Large intestine (tissue), 3 donors: ENCODE data around the gene DBN1. TPM values are rescaled to one million over a fixed set of nuclear protein-coding genes. Genes with fewer than 3 reads are reported as not detected.

Experiments used
- DNase-seq, 2 donors: peaks; one replicate each; pipeline versions ENCODE4 v3.0.0 to v3.0.0-alpha.2; 2013
- H3K27ac ChIP-seq: one replicate; pipeline ENCODE4 v1.5.1; 2013; ENCODE audit warnings: low read length
- H3K27me3 ChIP-seq: 2 replicates; pipeline ENCODE4 v1.6.1; 2013; ENCODE audit warnings: low read length; ENCODE audit not compliant: control insufficient read depth, insufficient read depth
- H3K36me3 ChIP-seq: 2 replicates; pipeline ENCODE4 v1.6.1; 2013; ENCODE audit warnings: low read length; ENCODE audit not compliant: control insufficient read depth, insufficient read depth
- H3K4me1 ChIP-seq: one replicate; pipeline ENCODE4 v1.6.1; 2013; ENCODE audit warnings: low read length; ENCODE audit not compliant: control insufficient read depth, insufficient read depth
- H3K4me3 ChIP-seq: one replicate; pipeline ENCODE4 v1.5.1; 2013; ENCODE audit warnings: low read length
- H3K9me3 ChIP-seq: one replicate; pipeline ENCODE4 v1.6.1; 2013; ENCODE audit warnings: mild to moderate bottlenecking, low read depth, low read length, moderate library complexity; ENCODE audit not compliant: control insufficient read depth
- WGBS: methylation state at CpG from one replicate; pipeline ENCODE4 v1.1.5; 2013; ENCODE audit warnings: low lambda C conversion rate; ENCODE audit not compliant: insufficient coverage; 5-methylcytosine and 5-hydroxymethylcytosine counted together
- polyA plus RNA-seq: library from polyadenylated mRNA; unstranded; fragments of 120-200 nt; gene quantifications from one replicate; pipeline ENCODE4 v1.2.1, GENCODE V29; 2013

Gene DBN1
- polyA plus RNA-seq, 1 donor, result 49.5 TPM

- H3K9me3 ChIP-seq, result no peaks in the 10 kb centered on the region
- peaks cover 23% of the 10 kb centered on the region for H3K27me3 ChIP-seq
- peaks cover 9% of the 10 kb centered on the region for H3K36me3 ChIP-seq
- no CpG with 5 or more reads among the region's 93 CpGs for WGBS
- H3K4me3 ChIP-seq, result peak overlapping the region; percentile 62
- H3K4me1 ChIP-seq, result peaks cover 9% of the 10 kb centered on the region
- DNase-seq, result peak in 1 of 2 donors; percentile 45
- H3K27ac ChIP-seq, result peak overlapping the region; percentile 29
Measured at GRCh38 chr5:177472460-177473442, 683 bp downstream of the DBN1 start.

GRCh38 chr5:177471610-177472356 is 1.7 kb downstream of the DBN1 start:
- H3K4me3 ChIP-seq, result peak overlapping the region; percentile 62
- H3K27me3 ChIP-seq, result peaks cover 23% of the 10 kb centered on the region
- DNase-seq, result no peak
- no CpG with 5 or more reads among the region's 14 CpGs for whole genome bisulfite sequencing
- H3K27ac ChIP-seq, result no peak overlapping the region
- peaks cover 2% of the 10 kb centered on the region for H3K9me3 ChIP-seq
- peaks cover 14% of the 10 kb centered on the region for H3K36me3 ChIP-seq
- H3K4me1 ChIP-seq, result peaks cover 9% of the 10 kb centered on the region

DNA sequence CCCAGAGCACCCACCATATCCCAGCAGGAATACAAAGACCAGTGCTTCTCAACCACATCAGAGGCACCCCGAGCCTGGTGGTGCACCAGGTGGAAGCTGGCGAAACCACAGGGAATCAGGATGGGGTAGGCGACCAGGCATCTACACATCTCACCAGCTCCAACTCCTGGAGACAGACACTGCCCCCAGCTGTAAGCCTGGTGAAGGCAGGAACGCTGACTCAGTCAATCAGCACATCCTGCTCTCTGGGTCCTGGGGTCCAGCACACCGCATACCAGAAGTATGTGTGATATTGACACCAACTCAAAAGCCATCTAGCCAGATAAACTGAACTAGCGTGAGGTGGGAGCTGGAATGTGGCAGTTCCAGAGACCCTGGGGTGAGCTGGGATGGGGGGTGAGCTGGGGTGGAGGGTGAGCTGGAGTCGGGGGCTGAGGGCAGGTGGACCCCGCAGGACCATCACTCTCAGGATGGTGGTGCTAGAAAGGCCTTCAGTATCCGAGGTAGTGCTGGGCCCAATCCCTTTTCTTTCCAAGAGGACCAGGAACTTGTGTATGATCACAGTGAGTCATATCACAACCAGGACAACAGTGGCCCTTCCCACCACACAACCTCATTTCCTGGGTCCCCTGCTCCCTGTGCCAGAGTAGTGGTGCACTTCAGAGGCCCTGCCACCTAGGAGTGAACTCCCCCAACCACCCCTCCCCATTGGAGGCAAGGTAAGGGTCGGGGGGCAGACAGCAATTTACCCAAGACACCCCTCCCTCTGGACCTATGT is 2.5 kb downstream of the DBN1 start:
- peaks cover 4% of the 10 kb centered on the region for H3K9me3 ChIP-seq
- no CpG with 5 or more reads among the region's 10 CpGs for WGBS
- peaks cover 23% of the 10 kb centered on the region for H3K27me3 ChIP-seq
- no peak for DNase-seq
- H3K36me3 ChIP-seq, result peaks cover 22% of the 10 kb centered on the region
- H3K27ac ChIP-seq, result no peak overlapping the region
- H3K4me1 ChIP-seq, result peaks cover 9% of the 10 kb centered on the region
- no peak overlapping the region for H3K4me3 ChIP-seq

DNA sequence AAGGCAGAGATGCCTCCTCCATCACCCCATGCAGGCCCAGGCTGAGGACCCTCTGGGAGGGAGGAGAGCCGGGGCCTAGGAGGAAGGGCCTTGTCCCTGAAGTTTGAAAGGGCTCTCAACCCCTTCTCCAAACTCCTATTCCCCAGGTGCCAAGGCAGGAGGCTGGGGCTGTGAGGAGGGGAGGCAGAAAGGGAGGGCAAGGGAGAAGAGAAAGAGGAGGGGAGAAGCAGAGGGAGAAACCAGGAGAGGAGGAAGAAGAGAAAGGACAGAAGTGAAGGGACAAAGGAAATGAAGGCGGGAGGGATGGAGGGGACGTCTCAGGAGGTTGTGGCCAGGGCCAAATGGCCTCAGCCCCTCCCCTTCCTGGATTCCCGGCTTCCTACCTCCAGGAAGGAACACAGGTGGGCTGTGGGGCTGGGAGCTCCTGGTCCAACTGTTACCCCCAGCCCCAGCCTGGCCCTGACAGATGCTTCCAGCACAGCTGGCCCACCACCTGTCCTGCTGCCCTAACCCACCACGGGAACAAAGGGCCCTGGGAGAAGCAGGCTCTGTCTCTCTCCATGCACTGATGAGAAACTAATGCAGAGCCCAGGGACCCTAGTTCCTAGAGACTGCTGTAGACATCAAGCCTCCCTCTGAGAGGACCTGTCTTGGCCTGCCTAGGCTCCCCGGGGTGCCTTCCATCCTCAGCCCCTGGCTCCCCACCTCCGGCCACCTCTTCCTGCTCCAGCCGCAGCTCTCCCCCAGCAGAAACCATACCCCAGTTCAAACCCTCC is 3.5 kb downstream of the DBN1 start:
- H3K36me3 ChIP-seq, result peaks cover 27% of the 10 kb centered on the region
- DNase-seq, result no peak
- peaks cover 9% of the 10 kb centered on the region for H3K4me1 ChIP-seq
- H3K4me3 ChIP-seq, result no peak overlapping the region
- peaks cover 4% of the 10 kb centered on the region for H3K9me3 ChIP-seq
- 86% methylated on average over 1 of the region's 8 CpGs for WGBS
- H3K27me3 ChIP-seq, result peaks cover 23% of the 10 kb centered on the region
- no peak overlapping the region for H3K27ac ChIP-seq

GRCh38 chr5:177468685-177469628 is 4.5 kb downstream of the DBN1 start:
- H3K27me3 ChIP-seq, result peaks cover 14% of the 10 kb centered on the region

DNA sequence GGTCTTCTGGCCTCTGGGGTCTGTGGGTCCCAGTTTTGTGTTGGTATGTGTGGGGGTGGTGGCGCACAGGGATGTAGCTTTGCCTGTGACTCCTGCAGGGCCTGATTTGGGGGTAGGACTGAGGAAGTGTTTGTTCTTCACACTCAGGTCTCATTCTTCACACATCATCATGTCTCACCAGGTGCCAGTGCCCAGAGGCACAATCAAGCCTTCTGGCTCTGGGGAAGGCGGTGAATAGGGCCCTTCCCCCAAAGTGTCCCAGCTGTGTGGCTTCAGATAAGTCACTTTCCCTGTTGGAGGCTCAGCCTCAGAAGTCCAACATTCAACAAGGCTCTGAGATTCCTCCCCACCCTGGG is 5.1 kb downstream of the DBN1 start:
- Histone ChIP-seq H3K9me3 (peaks cover 4% of the 10 kb centered on the region), H3K27me3 (peaks cover 13% of the 10 kb centered on the region), H3K27ac (no peak overlapping the region), H3K36me3 (peaks cover 30% of the 10 kb centered on the region), H3K4me3 (no peak overlapping the region), H3K4me1 (peaks cover 9% of the 10 kb centered on the region)
- no CpG with 5 or more reads among the region's 2 CpGs for WGBS
- DNase-seq, result no peak

More at GRCh38 chr5:177468685-177469628, 4.5 kb downstream of the DBN1 start:
- no CpG with 5 or more reads among the region's 25 CpGs for WGBS
- no peak for DNase-seq
- peaks cover 4% of the 10 kb centered on the region for H3K9me3 ChIP-seq
- peaks cover 27% of the 10 kb centered on the region for H3K36me3 ChIP-seq
- H3K27ac ChIP-seq, result no peak overlapping the region
- no peak overlapping the region for H3K4me3 ChIP-seq
- H3K4me1 ChIP-seq, result peaks cover 9% of the 10 kb centered on the region

- no CpG with 5 or more reads among the region's 31 CpGs for WGBS
- H3K4me1 ChIP-seq, result peaks cover 7% of the 10 kb centered on the region
- H3K9me3 ChIP-seq, result peaks cover 4% of the 10 kb centered on the region
- peaks cover 30% of the 10 kb centered on the region for H3K36me3 ChIP-seq
- H3K27me3 ChIP-seq, result peaks cover 11% of the 10 kb centered on the region
- no peak for DNase-seq
- no peak overlapping the region for H3K4me3 ChIP-seq
- H3K27ac ChIP-seq, result no peak overlapping the region
Measured at GRCh38 chr5:177467436-177467835, 6.0 kb downstream of the DBN1 start.

DNA sequence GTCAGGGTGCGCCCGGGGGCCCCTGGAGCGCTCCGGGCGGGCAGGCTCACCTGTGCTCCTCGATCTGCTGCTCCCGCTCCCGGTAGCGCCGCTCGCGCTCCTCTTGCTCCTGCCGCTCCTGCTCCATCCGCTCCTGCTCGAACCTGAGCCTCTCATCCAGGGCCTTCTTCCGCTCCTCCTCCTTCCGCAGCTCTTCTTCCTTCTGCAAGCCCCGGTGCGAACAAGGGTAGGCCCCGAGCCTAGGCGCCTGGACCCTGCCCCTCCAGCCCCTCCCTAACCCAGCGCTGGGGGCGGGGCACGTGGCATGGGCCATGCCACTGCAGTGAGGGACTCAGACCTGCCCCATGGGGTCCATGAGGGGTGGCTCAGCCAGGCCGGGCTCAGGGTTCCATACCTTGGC is 6.6 kb downstream of the DBN1 start:
- WGBS, result 93% methylated on average over 2 of the region's 25 CpGs
- Histone ChIP-seq H3K36me3 (peaks cover 30% of the 10 kb centered on the region), H3K4me3 (no peak overlapping the region), H3K9me3 (peaks cover 4% of the 10 kb centered on the region), H3K27me3 (peaks cover 5% of the 10 kb centered on the region), H3K27ac (no peak overlapping the region), H3K4me1 (peaks cover 1% of the 10 kb centered on the region)
- DNase-seq, result no peak

- peaks cover 4% of the 10 kb centered on the region for H3K9me3 ChIP-seq
- 100% methylated on average over 1 of the region's 11 CpGs for WGBS
- H3K36me3 ChIP-seq, result peaks cover 31% of the 10 kb centered on the region
- H3K4me1 ChIP-seq, result no peaks in the 10 kb centered on the region
- no peaks in the 10 kb centered on the region for H3K27me3 ChIP-seq
- no peak overlapping the region for H3K27ac ChIP-seq
- DNase-seq, result no peak
- H3K4me3 ChIP-seq, result no peak overlapping the region
Measured at GRCh38 chr5:177465044-177465443, 8.4 kb downstream of the DBN1 start.
